GM18519 (cell line): ENCODE results near the gene CCDC85C.

ENCODE experiments used
- ATAC-seq: cut with Tn5 transposase; IDR thresholded peaks from one replicate; pipeline ENCODE4 v1.9.1; 2021; ENCODE audit warnings: mild to moderate bottlenecking, moderate library complexity; ENCODE audit not compliant: unreplicated experiment, low FRiP score

The CCDC85C gene

GRCh38 chr14:99516156-99516870, 87.7 kb downstream of the CCDC85C start:
- ATAC-seq = no peak

- no peak for ATAC-seq
Measured at GRCh38 chr14:99515301-99516155, 88.5 kb downstream of the CCDC85C start.

GRCh38 chr14:99514552-99515300, 89.3 kb downstream of the CCDC85C start:
- ATAC-seq = no peak

GRCh38 chr14:99513946-99514551, 90.0 kb downstream of the CCDC85C start:
- no peak for ATAC-seq

- no peak for ATAC-seq
Measured at GRCh38 chr14:99513183-99513694, 90.8 kb downstream of the CCDC85C start.

GRCh38 chr14:99512571-99513182, 91.3 kb downstream of the CCDC85C start:
- ATAC-seq = no peak

- ATAC-seq = no peak
Measured at GRCh38 chr14:99512110-99512449, 91.9 kb downstream of the CCDC85C start.

GRCh38 chr14:99511421-99512109, 92.4 kb downstream of the CCDC85C start:
- ATAC-seq = no peak

- no peak for ATAC-seq
Measured at GRCh38 chr14:99510556-99511139, 93.4 kb downstream of the CCDC85C start.

- ATAC-seq = no peak
Measured at GRCh38 chr14:99509871-99510555, 94.0 kb downstream of the CCDC85C start.

- ATAC-seq = no peak
Measured at GRCh38 chr14:99508896-99509629, 94.9 kb downstream of the CCDC85C start.

- no peak for ATAC-seq
Measured at GRCh38 chr14:99507860-99508640, 96.0 kb downstream of the CCDC85C start.

- ATAC-seq = no peak
Measured at GRCh38 chr14:99506276-99506675, 97.7 kb downstream of the CCDC85C start.

- ATAC-seq = no peak
Measured at GRCh38 chr14:99505089-99505488, 98.9 kb downstream of the CCDC85C start.

- ATAC-seq = no peak
Measured at GRCh38 chr14:99503848-99504453, 100.1 kb downstream of the CCDC85C start.

- ATAC-seq = no peak
Measured at GRCh38 chr14:99502989-99503421, 101.0 kb downstream of the CCDC85C start.

- no peak for ATAC-seq
Measured at GRCh38 chr14:99497894-99498293, 106.1 kb downstream of the CCDC85C start.
